ENCODE results near the gene SP110. TPM values are rescaled to one million over a fixed set of nuclear protein-coding genes. Genes with fewer than 3 reads are reported as not detected.

Gene SP110
- polyA plus RNA-seq, 3 donors: 17.0 to 25.4 (median 20.0) TPM

DNA sequence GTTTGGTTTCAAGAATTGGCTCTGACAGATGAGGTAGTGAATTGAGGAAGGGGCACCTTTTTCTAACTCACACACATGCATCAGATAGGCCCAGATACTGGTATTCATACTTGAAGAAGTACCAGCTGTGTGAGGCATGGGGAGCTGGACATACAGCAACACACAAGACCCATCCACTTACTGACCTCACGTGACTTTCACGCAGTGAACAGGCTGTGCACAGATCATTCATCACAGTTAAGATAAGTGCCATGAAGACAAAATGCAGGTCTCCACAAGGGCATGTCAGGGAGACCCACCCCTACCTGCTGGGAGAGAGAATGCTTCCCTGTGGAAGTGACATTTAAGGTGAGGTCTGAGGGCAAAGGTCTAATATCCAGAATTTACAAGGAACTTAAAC is 38.6 kb downstream of the SP110 start:
- no peak for DNase-seq (ENCODE audit: extremely low read depth in 1 of 11, low read depth in 9 of 11, low spot score in 4 of 11)

GRCh38 chr2:230179907-230180306 is 39.9 kb downstream of the SP110 start:
- DNase-seq (ENCODE audit: extremely low read depth in 1 of 11, low read depth in 9 of 11, low spot score in 4 of 11): no peak

- DNase-seq (ENCODE audit: extremely low read depth in 1 of 11, low read depth in 9 of 11, low spot score in 4 of 11): no peak
These were observed 41.0 kb downstream of the SP110 start for GRCh38 chr2:230178546-230179485.

- no peak for DNase-seq (ENCODE audit: extremely low read depth in 1 of 11, low read depth in 9 of 11, low spot score in 4 of 11)
These were observed 42.8 kb downstream of the SP110 start for GRCh38 chr2:230176996-230177395.

DNA sequence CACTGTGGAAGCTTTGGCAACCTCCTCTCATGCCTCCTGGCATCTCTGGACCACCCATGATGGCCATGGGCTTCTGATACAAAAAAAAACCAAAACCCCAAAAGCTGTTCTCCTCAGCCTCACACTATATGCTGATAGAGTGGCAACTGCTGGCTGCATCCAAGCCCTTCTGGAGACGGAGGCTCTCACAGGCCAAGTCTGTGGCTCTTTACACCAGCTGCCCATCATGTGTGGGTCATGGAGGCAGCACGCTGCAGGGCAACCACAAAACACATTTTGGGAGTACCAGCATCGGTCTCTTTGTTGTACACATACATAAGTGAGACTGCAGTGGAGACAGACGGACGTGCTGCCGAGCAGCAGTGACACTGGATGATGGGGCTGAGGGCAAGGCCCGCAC is 45.3 kb downstream of the SP110 start:
- no peak for DNase-seq (ENCODE audit: extremely low read depth in 1 of 11, low read depth in 9 of 11, low spot score in 4 of 11)

DNA sequence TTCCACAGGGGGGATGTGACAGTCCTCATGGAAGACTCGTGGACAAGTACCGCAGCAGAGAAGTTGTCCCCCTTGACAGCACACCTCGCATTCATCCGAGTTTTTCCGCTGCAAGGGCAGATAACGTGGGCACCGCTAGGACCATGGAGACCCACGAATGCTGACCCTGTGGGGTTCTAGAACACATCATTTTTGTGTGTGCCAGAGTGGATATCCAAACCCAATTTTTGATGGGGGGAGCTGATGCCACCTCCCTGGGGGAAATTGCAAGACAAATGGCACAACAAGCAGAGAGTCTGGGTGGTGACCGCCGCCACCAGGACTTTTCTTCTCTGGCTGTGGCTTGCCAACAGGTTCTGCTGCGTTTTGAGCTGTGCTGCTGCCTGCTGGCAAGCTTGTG is 46.9 kb downstream of the SP110 start:
- no peak for DNase-seq (ENCODE audit: extremely low read depth in 1 of 11, low read depth in 9 of 11, low spot score in 4 of 11)

- DNase-seq (ENCODE audit: extremely low read depth in 1 of 11, low read depth in 9 of 11, low spot score in 4 of 11): no peak
These were observed 47.6 kb downstream of the SP110 start for GRCh38 chr2:230172156-230172555.

DNA sequence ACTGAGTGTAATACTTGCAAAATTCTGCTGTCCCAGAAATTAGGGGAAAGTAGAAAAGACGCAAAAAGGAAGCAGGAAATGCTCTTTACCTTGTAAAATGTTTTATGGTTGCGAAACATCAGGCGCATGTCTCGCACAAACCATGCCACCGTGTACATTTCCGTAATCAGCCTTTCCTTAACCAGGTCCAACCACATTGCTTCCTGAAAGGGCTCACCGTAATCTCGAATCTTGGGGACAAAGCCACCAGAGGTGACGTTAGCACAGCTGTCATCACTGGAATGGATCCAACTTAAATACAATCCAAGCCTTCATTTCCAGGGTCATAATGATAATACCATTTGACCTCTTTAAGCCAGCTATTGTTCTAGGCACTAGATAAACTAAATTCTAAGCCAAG is 49.3 kb downstream of the SP110 start:
- DNase-seq (ENCODE audit: extremely low read depth in 1 of 11, low read depth in 9 of 11, low spot score in 4 of 11): no peak

GRCh38 chr2:230166557-230167170 is 53.1 kb downstream of the SP110 start:
- no peak for DNase-seq (ENCODE audit: extremely low read depth in 1 of 11, low read depth in 9 of 11, low spot score in 4 of 11)

GRCh38 chr2:230164139-230164538 is 55.6 kb downstream of the SP110 start:
- DNase-seq (ENCODE audit: extremely low read depth in 1 of 11, low read depth in 9 of 11, low spot score in 4 of 11): no peak

DNA sequence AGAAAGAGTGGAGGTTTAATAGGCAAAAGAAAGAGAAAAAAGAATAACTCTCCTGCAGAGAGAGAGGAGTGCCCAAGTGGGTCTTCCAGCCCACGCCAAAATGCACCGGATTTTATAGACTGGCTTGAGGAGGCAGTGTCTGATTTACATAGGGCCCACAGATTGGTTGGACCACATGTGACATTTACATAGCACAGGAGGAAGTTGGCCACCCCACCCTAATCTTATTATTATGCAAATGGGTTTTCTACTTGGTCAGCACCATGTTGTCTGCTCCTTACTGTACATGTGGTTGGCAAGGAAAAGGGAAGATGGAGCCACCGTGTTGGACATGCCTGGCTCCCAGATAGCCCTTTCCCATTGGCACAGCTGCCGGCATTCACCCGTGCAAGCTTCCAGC is 56.8 kb downstream of the SP110 start:
- DNase-seq (ENCODE audit: extremely low read depth in 1 of 11, low read depth in 9 of 11, low spot score in 4 of 11): no peak

GRCh38 chr2:230161184-230161583 is 58.6 kb downstream of the SP110 start:
- no peak for DNase-seq (ENCODE audit: extremely low read depth in 1 of 11, low read depth in 9 of 11, low spot score in 4 of 11)

- DNase-seq (ENCODE audit: extremely low read depth in 1 of 11, low read depth in 9 of 11, low spot score in 4 of 11): peak in 8 of 11 donors; percentile 4 to 27 (median 21)
These were observed 59.6 kb downstream of the SP110 start for GRCh38 chr2:230160112-230160660.

GRCh38 chr2:230158468-230158867 is 61.3 kb downstream of the SP110 start:
- DNase-seq (ENCODE audit: extremely low read depth in 1 of 11, low read depth in 9 of 11, low spot score in 4 of 11): no peak

GRCh38 chr2:230156782-230157699 is 62.7 kb downstream of the SP110 start:
- peak in 7 of 11 donors; percentile 10 to 35 (median 18) for DNase-seq (ENCODE audit: extremely low read depth in 1 of 11, low read depth in 9 of 11, low spot score in 4 of 11)

GRCh38 chr2:230155359-230155758 is 64.4 kb downstream of the SP110 start:
- no peak for DNase-seq (ENCODE audit: extremely low read depth in 1 of 11, low read depth in 9 of 11, low spot score in 4 of 11)

DNA sequence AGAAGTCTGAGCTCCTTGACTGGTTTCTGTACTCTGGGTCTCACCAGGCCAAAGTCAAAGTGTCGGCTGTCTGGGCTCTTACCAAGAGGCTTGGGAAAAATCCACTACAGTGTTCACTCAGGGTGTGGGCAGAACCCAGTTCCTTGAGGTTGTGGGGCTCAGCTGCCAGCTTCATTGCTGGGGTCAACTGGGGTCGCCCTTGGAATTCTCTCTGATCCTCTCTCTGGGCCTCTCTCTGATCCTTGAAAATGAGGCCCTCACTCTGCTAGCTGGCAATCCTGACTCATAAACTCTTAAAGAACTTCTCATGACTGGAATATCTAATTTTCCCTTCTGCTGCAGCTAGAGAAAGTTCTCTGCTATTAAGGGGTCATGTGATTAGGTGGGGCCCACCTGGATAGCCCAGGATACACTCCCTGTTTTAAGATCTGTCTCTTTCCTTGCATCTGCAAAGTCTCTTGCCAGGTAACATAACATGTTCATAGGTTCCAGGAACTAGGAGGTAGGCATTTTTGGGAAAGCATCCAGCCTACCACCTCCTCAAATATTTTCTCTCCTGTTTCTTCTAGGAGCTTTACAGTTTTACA is 66.3 kb downstream of the SP110 start:
- DNase-seq (ENCODE audit: extremely low read depth in 1 of 11, low read depth in 9 of 11, low spot score in 4 of 11): no peak

GRCh38 chr2:230152334-230152733 is 67.5 kb downstream of the SP110 start:
- DNase-seq (ENCODE audit: extremely low read depth in 1 of 11, low read depth in 9 of 11, low spot score in 4 of 11): no peak

DNA sequence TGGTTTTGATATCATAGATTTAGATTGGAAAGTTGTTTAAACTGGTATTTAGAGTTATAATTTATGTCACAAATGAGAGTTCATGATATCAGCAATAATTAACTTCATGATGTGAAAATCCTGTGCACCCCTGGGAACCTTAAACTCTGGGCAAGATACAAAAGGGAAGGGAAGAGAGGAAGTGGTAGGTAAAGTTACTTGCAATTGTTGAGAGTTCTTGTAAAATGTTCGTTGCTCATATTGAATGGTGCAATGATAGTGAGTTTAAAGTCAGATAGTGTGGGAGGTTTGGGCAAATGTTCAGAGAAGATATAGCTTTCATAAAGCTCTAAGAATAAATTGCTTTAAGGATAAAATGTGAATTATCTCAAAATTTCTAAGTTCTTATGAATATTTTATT is 75.4 kb downstream of the SP110 start:
- DNase-seq (ENCODE audit: extremely low read depth in 1 of 11, low read depth in 9 of 11, low spot score in 4 of 11): no peak

Measured in renal cortex interstitium (tissue), 11 donors.